ENCODE results near the gene TRIP10. TPM values are rescaled to one million over a fixed set of nuclear protein-coding genes. Genes with fewer than 3 reads are reported as not detected.

The TRIP10 gene
- total RNA-seq, 1 donor from 2014 or later, result 65.8 TPM

DNA sequence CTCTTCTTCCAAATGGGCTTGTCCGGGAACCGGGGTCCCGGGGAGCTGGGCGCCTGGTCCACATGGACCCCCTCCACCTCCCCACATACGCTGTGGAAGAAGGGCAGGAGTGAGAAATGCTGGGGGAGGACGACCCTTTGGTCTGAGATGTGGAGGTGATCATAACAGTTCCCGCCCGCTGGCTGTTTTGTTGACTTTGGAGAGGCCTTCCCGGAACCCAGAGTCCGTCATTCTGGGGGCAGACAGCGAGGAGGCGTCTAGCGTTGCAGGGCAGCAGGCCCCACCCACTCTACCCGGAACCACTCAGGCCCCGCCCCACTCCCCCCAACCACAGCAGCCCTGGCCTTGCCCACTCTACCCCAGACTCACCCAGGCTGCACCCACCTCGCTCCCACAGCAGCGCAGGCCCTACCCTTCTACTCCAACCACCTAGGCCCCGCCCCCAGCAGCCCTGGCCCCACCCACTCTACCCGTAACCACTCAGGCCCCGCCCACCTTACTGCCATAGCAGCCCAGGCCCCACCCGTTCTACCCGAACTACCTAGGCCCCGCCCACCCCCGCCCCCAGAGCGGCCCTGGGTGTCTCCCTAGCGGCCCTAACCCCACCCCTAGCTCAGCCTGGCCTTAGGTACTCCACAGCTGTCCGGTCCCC, 9.2 kb upstream of the TRIP10 start:
- Histone ChIP-seq H3K36me3 (peaks cover 27% of the 10 kb centered on the region), H3K4me3 (peak overlapping the region; percentile 46), H3K27me3 (ENCODE audit: low read depth) (no peaks in the 10 kb centered on the region), H3K27ac (peak overlapping the region; percentile 73), H3K4me1 (peaks cover 19% of the 10 kb centered on the region), H3K9me3 (no peaks in the 10 kb centered on the region)
- intact Hi-C loops (cut with DNase I), result no loop called here
- TF ChIP-seq, protein P1, sequence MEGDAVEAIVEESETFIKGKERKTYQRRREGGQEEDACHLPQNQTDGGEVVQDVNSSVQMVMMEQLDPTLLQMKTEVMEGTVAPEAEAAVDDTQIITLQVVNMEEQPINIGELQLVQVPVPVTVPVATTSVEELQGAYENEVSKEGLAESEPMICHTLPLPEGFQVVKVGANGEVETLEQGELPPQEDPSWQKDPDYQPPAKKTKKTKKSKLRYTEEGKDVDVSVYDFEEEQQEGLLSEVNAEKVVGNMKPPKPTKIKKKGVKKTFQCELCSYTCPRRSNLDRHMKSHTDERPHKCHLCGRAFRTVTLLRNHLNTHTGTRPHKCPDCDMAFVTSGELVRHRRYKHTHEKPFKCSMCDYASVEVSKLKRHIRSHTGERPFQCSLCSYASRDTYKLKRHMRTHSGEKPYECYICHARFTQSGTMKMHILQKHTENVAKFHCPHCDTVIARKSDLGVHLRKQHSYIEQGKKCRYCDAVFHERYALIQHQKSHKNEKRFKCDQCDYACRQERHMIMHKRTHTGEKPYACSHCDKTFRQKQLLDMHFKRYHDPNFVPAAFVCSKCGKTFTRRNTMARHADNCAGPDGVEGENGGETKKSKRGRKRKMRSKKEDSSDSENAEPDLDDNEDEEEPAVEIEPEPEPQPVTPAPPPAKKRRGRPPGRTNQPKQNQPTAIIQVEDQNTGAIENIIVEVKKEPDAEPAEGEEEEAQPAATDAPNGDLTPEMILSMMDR (IDR thresholded peaks at IDR 0.05), result no peak
- DNase-seq, result peak; percentile 94
- peak; percentile 93 for ATAC-seq

DNA sequence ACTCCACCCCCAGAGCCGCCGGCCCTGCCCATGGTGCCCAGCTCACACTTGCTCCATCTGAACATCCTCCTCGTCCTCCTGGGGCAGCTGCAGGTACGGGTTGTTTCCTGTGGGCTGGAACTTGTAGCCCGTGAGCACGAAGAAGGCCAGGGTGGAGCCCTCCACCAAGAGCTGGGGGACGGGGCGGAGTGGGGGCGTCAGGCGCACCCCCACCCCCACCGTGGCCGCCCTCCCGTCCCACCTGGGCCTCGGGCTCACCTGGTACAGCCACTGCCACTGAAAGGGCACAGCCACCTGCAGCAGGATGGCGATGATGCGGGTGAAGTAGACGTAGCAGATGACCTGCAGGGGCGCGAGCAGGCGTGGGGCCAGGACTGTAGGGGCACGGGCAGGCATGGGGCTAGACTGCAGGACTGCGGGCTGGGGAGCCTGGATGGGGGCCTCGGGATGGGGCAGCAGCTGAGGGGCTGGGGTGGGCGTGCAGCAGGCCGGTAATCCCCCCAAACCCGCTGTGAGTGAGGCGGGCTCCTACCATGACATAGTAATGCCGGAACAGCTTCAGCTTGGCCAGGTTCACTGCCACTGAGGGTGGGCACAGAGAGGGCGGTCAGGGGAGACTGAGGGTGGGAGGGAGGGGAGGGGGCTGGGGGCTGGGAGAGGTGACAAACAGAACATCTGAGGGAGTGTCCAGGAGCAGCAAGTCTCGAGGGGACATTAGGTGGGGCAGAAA, 8.4 kb upstream of the TRIP10 start:
- Histone ChIP-seq H3K27ac (no peak overlapping the region), H3K4me1 (peaks cover 24% of the 10 kb centered on the region), H3K4me3 (no peak overlapping the region), H3K9me3 (no peaks in the 10 kb centered on the region), H3K36me3 (peaks cover 27% of the 10 kb centered on the region), H3K27me3 (ENCODE audit: low read depth) (no peaks in the 10 kb centered on the region)
- TF ChIP-seq, protein P1 (IDR thresholded peaks at IDR 0.05), result no peak
- ATAC-seq (no peak), DNase-seq (no peak)
- intact Hi-C loops (cut with DNase I), result no loop called here

DNA sequence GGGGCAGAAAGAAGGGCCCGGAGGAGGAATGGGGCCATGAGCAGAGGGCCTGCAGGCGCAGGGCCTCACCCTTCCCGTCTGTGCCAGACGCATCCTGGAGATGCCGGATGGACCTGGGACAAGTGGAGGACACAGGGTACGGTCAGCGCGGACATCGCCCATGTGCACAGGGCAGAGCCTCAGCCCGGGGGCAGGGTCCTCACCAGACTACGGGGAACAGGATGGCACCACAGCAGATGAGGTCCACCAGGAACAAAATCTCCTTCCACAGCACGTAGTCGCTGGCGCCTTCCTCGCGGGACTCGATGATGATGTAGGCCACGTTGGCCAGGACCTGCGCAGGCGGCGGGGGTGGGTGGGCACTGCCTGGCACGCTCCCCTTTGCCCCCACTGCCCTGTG, 7.7 kb upstream of the TRIP10 start:
- Histone ChIP-seq H3K27me3 (ENCODE audit: low read depth) (no peaks in the 10 kb centered on the region), H3K9me3 (no peaks in the 10 kb centered on the region), H3K36me3 (peaks cover 27% of the 10 kb centered on the region), H3K4me3 (no peak overlapping the region), H3K27ac (no peak overlapping the region), H3K4me1 (peaks cover 31% of the 10 kb centered on the region)
- peak; percentile 40 for DNase-seq
- ATAC-seq, result no peak
- TF ChIP-seq, protein P1 (IDR thresholded peaks at IDR 0.05), result no peak
- intact Hi-C loops (cut with DNase I), result no loop called here

DNA sequence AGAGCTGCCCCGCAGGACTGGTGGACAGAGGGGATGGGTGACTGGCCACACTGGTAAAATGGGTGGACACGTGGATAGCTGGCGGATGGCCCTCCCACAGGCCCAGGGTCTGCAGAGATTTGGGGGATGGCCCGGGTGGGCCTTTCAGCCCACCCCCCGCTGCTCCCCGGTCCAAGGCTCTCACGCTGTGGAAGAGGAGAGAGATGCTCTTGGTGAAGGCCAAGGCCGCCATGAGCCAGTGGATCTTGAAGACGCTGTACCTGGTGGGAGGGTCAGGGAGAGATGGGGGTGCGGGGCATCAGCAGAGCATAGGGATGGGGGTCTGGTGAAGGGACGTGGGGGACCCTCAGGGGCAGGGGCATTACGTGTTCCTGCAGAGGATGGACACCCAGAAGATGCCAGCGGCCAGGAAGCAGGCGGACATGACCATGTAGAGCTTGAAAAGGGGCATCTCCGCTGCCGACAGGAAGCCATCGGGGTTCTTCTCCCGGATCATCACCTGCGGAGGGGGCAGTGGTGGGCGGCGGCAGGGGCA, 6.6 kb upstream of the TRIP10 start:
- Histone ChIP-seq H3K27me3 (ENCODE audit: low read depth) (no peaks in the 10 kb centered on the region), H3K4me1 (peaks cover 30% of the 10 kb centered on the region), H3K36me3 (peaks cover 27% of the 10 kb centered on the region), H3K27ac (no peak overlapping the region), H3K4me3 (no peak overlapping the region), H3K9me3 (no peaks in the 10 kb centered on the region)
- intact Hi-C loops (cut with DNase I), result no loop called here
- TF ChIP-seq, protein P1 (IDR thresholded peaks at IDR 0.05), result no peak
- DNase-seq (peak; percentile 33), ATAC-seq (no peak)

DNA sequence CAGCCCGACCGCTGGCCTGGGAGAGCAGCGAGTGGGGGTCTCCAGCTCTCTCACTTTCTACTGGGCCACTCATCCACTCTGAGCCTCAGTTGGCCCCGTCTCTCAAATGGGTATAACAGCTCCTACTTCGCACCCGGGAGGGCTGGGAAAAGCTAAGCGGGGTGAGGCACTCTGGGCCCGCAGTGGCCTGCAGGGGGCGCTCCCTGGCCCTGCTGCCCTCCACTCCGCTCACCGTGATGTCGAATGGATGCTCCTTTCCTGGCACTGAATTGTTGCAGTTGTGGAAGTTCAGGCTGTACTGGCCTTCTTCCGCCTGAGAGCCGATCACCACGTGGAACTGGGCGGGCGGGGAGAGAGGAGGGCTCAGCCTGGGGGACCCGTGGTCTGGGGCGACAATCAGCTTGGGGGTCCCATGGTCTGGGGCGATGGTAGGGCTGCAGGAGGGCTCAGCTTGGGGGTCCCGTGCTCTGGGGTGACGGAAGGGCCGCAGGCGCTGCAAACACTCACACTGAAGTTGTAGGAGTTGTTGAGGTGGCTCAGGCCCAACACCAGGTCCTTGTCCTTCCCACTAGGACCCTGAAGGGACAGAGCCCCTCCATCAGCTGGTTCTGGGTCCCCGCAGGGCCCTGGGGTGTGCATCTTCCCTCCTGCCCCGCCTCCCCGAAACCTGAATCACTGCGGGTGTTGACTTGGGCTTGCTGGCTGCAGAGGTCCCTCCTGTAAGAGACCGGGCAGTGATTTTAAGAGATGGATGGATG, 6.0 kb upstream of the TRIP10 start:
- Histone ChIP-seq H3K4me3 (no peak overlapping the region), H3K27ac (no peak overlapping the region), H3K9me3 (no peaks in the 10 kb centered on the region), H3K27me3 (ENCODE audit: low read depth) (no peaks in the 10 kb centered on the region), H3K36me3 (peaks cover 27% of the 10 kb centered on the region), H3K4me1 (peaks cover 30% of the 10 kb centered on the region)
- DNase-seq (peak; percentile 45), ATAC-seq (no peak)
- intact Hi-C loops (cut with DNase I), result no loop called here
- TF ChIP-seq, protein P1 (IDR thresholded peaks at IDR 0.05), result peak; percentile 33

Data from lower lobe of right lung (tissue), 2 donors.